Activated CD8-positive, alpha-beta memory T cell treated with anti-CD3 and anti-CD28 coated beads for 24 hours (primary cell): ENCODE measurements around the gene POU2AF3.
"Not testable (repeated sequence)": the region's sequence is repeated elsewhere in the genome, so short reads cannot be mapped to it uniquely, and the experiment has no call there.

ENCODE experiments used
- DNase-seq: peaks from one replicate; pipeline ENCODE4 v3.0.0-alpha.2; 2020

Gene POU2AF3

GRCh38 chr11:111301004-111301841, 2.9 kb downstream of the POU2AF3 start:
- DNase-seq, result no peak

DNA sequence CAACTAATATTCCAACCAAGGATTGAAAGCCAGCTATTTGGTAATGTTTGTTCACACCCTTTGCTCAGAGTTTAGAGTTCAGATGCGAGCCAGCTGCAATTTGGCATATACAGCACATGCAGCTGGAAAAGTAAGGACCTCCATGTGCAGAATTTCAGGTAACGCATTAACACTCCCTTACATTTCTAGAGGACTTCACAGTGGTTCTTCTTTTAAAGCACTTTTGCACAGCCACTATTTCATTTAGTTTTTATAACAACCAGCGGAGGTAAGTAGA, 3.4 kb downstream of the POU2AF3 start:
- DNase-seq, result no peak

- no peak for DNase-seq
These were observed 4.0 kb downstream of the POU2AF3 start for GRCh38 chr11:111302298-111302697.

GRCh38 chr11:111303461-111303860, 5.1 kb downstream of the POU2AF3 start:
- no peak for DNase-seq

- DNase-seq, result no peak
These were observed 6.9 kb downstream of the POU2AF3 start for GRCh38 chr11:111305162-111305802.

- DNase-seq, result no peak
These were observed 7.5 kb downstream of the POU2AF3 start for GRCh38 chr11:111305876-111306275.

- no peak for DNase-seq
These were observed 8.0 kb downstream of the POU2AF3 start for GRCh38 chr11:111306321-111306720.

GRCh38 chr11:111307472-111308108, 9.2 kb downstream of the POU2AF3 start:
- DNase-seq, result no peak

DNA sequence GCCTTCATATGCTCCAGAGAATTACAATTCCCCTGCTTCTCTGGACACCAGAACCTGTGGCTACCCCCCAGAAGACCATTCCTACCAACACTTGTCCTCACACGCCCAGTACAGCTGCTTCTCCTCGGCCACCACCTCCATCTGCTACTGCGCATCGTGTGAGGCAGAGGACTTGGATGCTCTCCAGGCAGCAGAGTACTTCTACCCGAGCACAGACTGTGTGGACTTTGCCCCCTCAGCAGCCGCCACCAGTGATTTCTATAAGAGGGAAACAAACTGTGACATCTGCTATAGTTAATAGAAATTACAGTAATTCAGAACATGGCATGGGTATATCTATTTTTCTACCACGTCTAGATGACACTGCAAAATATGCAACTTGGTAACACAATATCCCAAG, 9.8 kb downstream of the POU2AF3 start:
- DNase-seq, result no peak

- no peak for DNase-seq
These were observed 11.0 kb downstream of the POU2AF3 start for GRCh38 chr11:111309215-111309915.

DNA sequence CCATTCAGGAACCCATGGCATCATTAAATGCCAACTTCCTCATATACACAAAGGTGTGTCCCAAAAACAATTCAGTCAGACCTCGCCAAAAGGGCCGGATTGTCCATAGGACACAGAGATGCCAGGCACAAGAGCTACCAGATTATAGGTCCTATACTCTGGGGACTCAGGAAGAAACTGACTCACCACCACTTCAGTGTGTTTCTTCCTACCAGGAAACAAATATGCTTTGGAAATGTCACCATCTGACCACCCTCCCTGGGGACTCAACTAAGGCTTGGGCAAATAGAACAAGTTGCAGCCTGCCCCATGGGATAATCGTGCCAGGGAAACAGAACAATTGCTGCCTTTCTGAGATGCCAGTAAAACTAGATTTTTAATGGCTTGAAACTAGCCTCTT, 11.7 kb downstream of the POU2AF3 start:
- DNase-seq, result no peak

DNA sequence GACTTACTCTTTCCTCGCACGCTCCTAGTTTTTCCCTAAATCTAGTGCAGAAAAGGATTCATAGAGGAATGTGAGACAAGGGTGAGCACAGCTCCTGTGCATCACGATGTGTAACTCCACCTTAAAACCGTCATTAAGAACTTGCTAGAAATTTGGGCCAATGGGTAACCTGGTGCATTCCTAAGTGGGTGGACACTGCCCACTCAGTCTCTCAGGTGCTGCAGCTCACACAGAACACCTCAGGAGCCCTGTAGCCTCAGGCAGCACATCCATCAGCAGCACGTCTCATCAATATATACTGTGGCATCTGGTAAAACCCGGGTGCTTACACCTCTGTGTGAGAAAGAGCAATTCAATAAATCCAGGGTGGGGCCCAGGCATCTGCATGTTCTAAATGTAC, 12.4 kb downstream of the POU2AF3 start:
- no peak for DNase-seq

DNA sequence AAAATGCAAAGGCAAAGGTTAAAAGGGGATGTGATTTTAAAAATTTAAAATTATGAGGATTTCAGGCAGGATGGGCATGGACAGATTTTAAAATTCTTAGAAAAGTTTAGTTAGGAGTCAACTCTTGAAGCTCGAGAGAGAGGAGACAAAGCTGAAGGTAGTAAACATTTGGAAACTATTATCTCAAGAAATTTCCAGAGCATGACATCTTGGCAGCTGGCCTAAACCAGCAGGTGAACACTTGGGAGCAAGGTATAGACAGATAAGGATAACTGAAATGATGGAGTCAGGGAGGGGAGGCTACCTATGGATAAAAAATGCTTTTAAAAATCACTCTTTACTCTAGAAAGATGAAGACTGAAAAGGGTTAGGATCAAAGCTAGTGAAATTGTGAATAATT, 13.7 kb downstream of the POU2AF3 start:
- no peak for DNase-seq

GRCh38 chr11:111319296-111319695, 20.9 kb downstream of the POU2AF3 start:
- no peak for DNase-seq

- DNase-seq, result not testable (repeated sequence)
These were observed 21.9 kb downstream of the POU2AF3 start for GRCh38 chr11:111320199-111320598.

GRCh38 chr11:111320728-111321568, 22.6 kb downstream of the POU2AF3 start:
- no peak for DNase-seq

DNA sequence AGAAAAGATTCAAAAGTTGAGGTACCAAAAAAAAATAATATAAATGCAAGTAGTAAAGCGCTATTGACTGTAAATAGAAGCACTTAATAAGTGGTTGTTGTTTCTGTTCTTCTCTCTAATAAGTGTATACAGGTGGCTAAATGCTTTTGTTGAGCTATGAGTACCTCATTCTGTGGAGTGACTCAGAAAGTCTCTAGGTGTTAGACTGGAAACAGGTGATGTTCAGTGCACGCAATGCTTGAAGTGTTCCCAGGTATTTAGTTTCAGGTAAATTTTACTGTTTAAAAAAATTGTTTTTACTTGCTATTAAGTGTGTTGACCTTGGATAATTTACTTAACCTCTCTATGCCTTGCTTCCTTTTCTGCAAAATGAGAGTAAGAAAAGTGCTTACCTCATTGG, 24.2 kb downstream of the POU2AF3 start:
- DNase-seq, result no peak

DNA sequence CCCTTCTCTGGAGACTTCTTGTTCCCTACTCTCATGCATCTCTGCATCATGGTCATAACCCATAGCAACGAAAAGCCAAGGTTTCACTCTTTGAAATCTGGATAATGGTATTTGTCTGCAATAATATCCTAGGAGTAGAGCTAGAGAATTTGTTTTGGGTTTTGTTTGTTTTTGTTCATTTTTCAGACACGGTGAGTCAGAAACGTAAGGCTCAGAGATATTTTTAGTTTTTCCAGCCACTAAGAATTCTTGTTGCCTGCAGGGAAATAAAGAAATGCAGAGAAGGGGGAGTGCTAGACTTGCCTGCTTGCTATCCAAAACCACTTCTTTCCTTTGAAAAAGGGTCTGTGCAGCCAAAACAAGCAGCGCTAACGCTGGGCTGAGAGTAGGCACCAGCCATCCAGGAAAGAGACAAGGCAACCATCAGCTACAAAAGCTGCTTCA, 26.0 kb downstream of the POU2AF3 start:
- DNase-seq, result no peak

DNA sequence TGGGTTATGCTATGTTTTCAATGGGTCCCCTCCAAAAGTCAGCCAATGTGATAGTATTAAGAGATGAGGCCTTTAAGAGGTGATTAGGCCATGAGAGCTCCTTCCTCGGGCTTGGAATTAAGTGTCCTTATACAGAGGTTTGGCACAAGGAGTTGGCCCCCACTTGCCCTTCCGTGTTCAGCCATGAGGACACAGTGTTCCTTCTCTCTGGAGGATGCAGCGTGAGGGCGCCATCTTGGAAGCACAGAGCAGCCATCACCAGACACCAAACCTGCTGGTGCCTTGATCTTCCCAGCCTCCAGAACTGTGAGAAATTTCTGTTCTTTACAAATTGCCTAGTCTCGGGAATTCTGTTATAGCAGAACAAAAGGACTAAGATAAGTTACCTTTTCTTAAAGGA, 26.9 kb downstream of the POU2AF3 start:
- DNase-seq, result no peak

GRCh38 chr11:111326824-111327223, 28.5 kb downstream of the POU2AF3 start:
- DNase-seq, result no peak

GRCh38 chr11:111327908-111328624, 29.7 kb downstream of the POU2AF3 start:
- DNase-seq, result no peak
